Endothelial cell of umbilical vein (primary cell): Measurements from ENCODE around the gene ETS1. TPM values are rescaled to one million over a fixed set of nuclear protein-coding genes. Genes with fewer than 3 reads are reported as not detected.
A peak's percentile ranks its signal among the peaks of the same experiment; 100 is the strongest.

ENCODE experiments used
- BruUV-seq: library from RNA; stranded (reverse); fragments of 400-500 nt; replicated peaks from 2 replicates; lab custom pipeline; 2021; lab: Mats Ljungman, UMichigan
- CTCF ChIA-PET: fragments of 300-600, 350-600 bp; sonication (Branson Sonifier 250); formaldehyde crosslinking; loops from one replicate; lab custom pipeline; 2021; ENCODE audit warnings: antibody characterized with exemption, inconsistent platforms; lab: Charles Lee
- POLR2A ChIA-PET: fragments of 300-600, 350-600 bp; sonication (Branson Sonifier 250); formaldehyde crosslinking; loops from one replicate; lab custom pipeline; 2021; ENCODE audit warnings: antibody characterized with exemption, inconsistent platforms; lab: Charles Lee
- DNase-seq: peaks from one replicate; pipeline ENCODE4 v3.0.0-alpha.2; 2011; ENCODE audit warnings: low read depth, low spot score
- FAIRE-seq: peaks from 2 replicates; lab custom pipeline; 2011; peaks lifted over from hg19 to GRCh38; lab: Jason Lieb, UNC
- H2AFZ ChIP-seq: 2 replicates; pipeline ENCODE4 v1.6.0; 2012; ENCODE audit warnings: low read depth, low read length, control low read depth, inconsistent platforms
- H3K27ac ChIP-seq: 2 replicates; pipeline ENCODE4 v1.5.1; 2011; ENCODE audit warnings: low read depth, mild to moderate bottlenecking, control low read depth, low read length, moderate library complexity; ENCODE audit not compliant: insufficient read depth
- H3K27me3 ChIP-seq, 2 experiments: 2 replicates each; pipeline versions ENCODE4 v1.6.0 to v1.6.1; 2011; ENCODE audit warnings: low read length in 2 of 2, mixed read lengths in 1 of 2; ENCODE audit not compliant: control insufficient read depth in 2 of 2, insufficient read depth in 2 of 2
- H3K36me3 ChIP-seq, 2 experiments: 2 replicates in 1 of 2; 3 replicates in 1 of 2; pipeline ENCODE4 v1.5.1; 2011; ENCODE audit warnings: low read length in 2 of 2, mild to moderate bottlenecking in 1 of 2, moderate library complexity in 1 of 2; ENCODE audit not compliant: control insufficient read depth in 2 of 2, insufficient read depth in 2 of 2; ENCODE audit errors: extremely low read depth in 1 of 2
- H3K4me1 ChIP-seq: 3 replicates; pipeline ENCODE4 v1.5.1; 2011; ENCODE audit warnings: mild to moderate bottlenecking, low read length; ENCODE audit not compliant: control insufficient read depth, insufficient read depth; ENCODE audit errors: extremely low read depth
- H3K4me2 ChIP-seq: 2 replicates; pipeline ENCODE4 v1.6.1; 2011; ENCODE audit warnings: low read length, control low read depth, mixed read lengths; ENCODE audit not compliant: insufficient read depth
- H3K4me3 ChIP-seq, 3 experiments: fragments of 200-600 bp in 1 of 3; sonication (generic), shearing (Covaris generic) in 1 of 3; replicated peaks in 1 of 3; 2 replicates each; pipeline ENCODE4 v1.5.1; 2011 to 2016; ENCODE audit warnings: control low read depth in 3 of 3, low read length in 3 of 3, mild to moderate bottlenecking in 2 of 3, inconsistent platforms in 1 of 3, low read depth in 1 of 3, moderate library complexity in 1 of 3; ENCODE audit not compliant: insufficient read depth in 1 of 3
- H3K79me2 ChIP-seq: 2 replicates; pipeline ENCODE4 v1.6.0; 2012; ENCODE audit warnings: low read length, inconsistent platforms; ENCODE audit not compliant: control insufficient read depth, insufficient read depth
- H3K9ac ChIP-seq: replicated peaks from 2 replicates; pipeline ENCODE3; 2011; ENCODE audit warnings: low read length, control low read depth; ENCODE audit not compliant: insufficient read depth; ENCODE audit errors: extremely low read depth
- H3K9me1 ChIP-seq: replicated peaks from 3 replicates; pipeline ENCODE4 v1.6.0; 2011; ENCODE audit warnings: mild to moderate bottlenecking, low read length; ENCODE audit not compliant: control insufficient read depth, insufficient read depth; ENCODE audit errors: extremely low read depth
- H3K9me3 ChIP-seq: replicated peaks from 2 replicates; pipeline ENCODE4 v1.5.1; 2012; ENCODE audit warnings: low read length, inconsistent platforms; ENCODE audit not compliant: control insufficient read depth, insufficient read depth
- H4K20me1 ChIP-seq: replicated peaks from 2 replicates; pipeline ENCODE3; 2011; ENCODE audit warnings: mild to moderate bottlenecking, low read length; ENCODE audit not compliant: control insufficient read depth, insufficient read depth; ENCODE audit errors: extremely low read depth
- CTCF ChIP-seq, 2 donors: IDR thresholded peaks; 1 replicate in 1 of 2; 2 replicates in 1 of 2; pipeline ENCODE4 v1.5.1; 2011; ENCODE audit warnings: low read length in 2 of 2, mild to moderate bottlenecking in 2 of 2, moderate library complexity in 2 of 2, control low read depth in 1 of 2, inconsistent platforms in 1 of 2, low read depth in 1 of 2; ENCODE audit not compliant: insufficient read depth in 1 of 2; ENCODE audit errors: extremely low read depth in 1 of 2
- EZH2 ChIP-seq: IDR thresholded peaks from 2 replicates; pipeline ENCODE4 v1.6.1; 2012; ENCODE audit warnings: borderline replicate concordance, low read depth, mild to moderate bottlenecking, moderate library complexity, low read length, inconsistent platforms; ENCODE audit not compliant: severe bottlenecking
- FOS ChIP-seq: IDR thresholded peaks from 2 replicates; pipeline ENCODE4 v1.6.1; 2011; ENCODE audit warnings: mild to moderate bottlenecking, low read length, moderate library complexity, borderline replicate concordance; ENCODE audit not compliant: insufficient read depth
- GATA2 ChIP-seq: IDR thresholded peaks from 2 replicates; pipeline ENCODE4 v1.7.0; 2011; ENCODE audit warnings: low read depth, mild to moderate bottlenecking, moderate library complexity, mixed read lengths, low read length; ENCODE audit not compliant: insufficient read length, insufficient read depth
- JUN ChIP-seq: IDR thresholded peaks from 2 replicates; pipeline ENCODE4 v1.6.1; 2011; ENCODE audit warnings: borderline replicate concordance, low read depth; ENCODE audit not compliant: insufficient read length, insufficient read depth
- MAX ChIP-seq: IDR thresholded peaks from 2 replicates; pipeline ENCODE4 v1.6.1; 2011; ENCODE audit not compliant: insufficient read depth, insufficient read length
- MYC ChIP-seq: IDR thresholded peaks from one replicate; pipeline ENCODE4 v1.6.1; 2011; ENCODE audit warnings: mild to moderate bottlenecking, low read depth, low read length
- POLR2A ChIP-seq: IDR thresholded peaks from 2 replicates; pipeline ENCODE4 v1.6.1; 2012; ENCODE audit warnings: low read depth, mild to moderate bottlenecking, control low read depth, low read length
- POLR2AphosphoS5 ChIP-seq: IDR thresholded peaks from 2 replicates; pipeline ENCODE4 v1.6.1; 2012; ENCODE audit warnings: low read depth, mild to moderate bottlenecking, control low read depth, low read length, moderate library complexity; ENCODE audit not compliant: insufficient read depth
- dilution Hi-C: fragments of 300-500 bp; cut with MboI; formaldehyde crosslinking; loops from one replicate; pipeline ENCODE4 v1.15.0; 2019; ENCODE audit warnings: low sequenced_read_pairs; ENCODE audit not compliant: extremely low pct_ligation_motif_present
- intact Hi-C: fragments of 100-400 bp; cut with micrococcal nuclease; formaldehyde crosslinking; loops from one replicate; pipeline ENCODE4 v1.10.0; 2022
- polyA plus RNA-seq, 4 experiments: library from polyadenylated mRNA; depleted of rRNA in 3 of 4; stranded (reverse) in 3 of 4; unstranded in 1 of 4; fragments of >200 nt; gene quantifications; 2 replicates each; pipeline versions ENCODE4 v1.2.1 to v1.2.3, GENCODE V29; 2011 to 2012; ENCODE audit warnings: missing spikeins in 1 of 4
- total RNA-seq: library from RNA; stranded (reverse); gene quantifications from 2 replicates; pipeline ENCODE4 v1.2.3, GENCODE V29; 2021

The ETS1 gene
- total and polyA plus RNA-seq, 2 donors (not counting 3 experiments of a cell fraction or from before 2014, with no cell fraction given): 34.2 to 115 TPM

GRCh38 chr11:128604723-128605122 lies 17.4 kb upstream of the ETS1 start:
- H3K36me3 ChIP-seq: no peaks in the 10 kb centered on the region
- dilution Hi-C loops: no loop called here
- no TSS peak for BruUV-seq
- no peaks in the 10 kb centered on the region for H4K20me1 ChIP-seq
- H3K27ac ChIP-seq: no peak overlapping the region
- TF ChIP-seq CTCF (IDR thresholded peaks at IDR 0.05; ENCODE audit: extremely low read depth in 1 of 2, insufficient read depth in 1 of 2, low read depth in 1 of 2, low read length in 2 of 2): no peak
- TF ChIP-seq JUN: peak; percentile 54
- peaks cover 4 to 12% of the 10 kb centered on the region in 2 experiments for H3K27me3 ChIP-seq
- FAIRE-seq: peak; percentile 70
- no peak overlapping the region for H3K9ac ChIP-seq
- no peaks in the 10 kb centered on the region for H3K4me1 ChIP-seq
- no peaks in the 10 kb centered on the region for H3K9me1 ChIP-seq
- ChIA-PET POLR2A (no interaction called here), CTCF (interaction anchor here (1.3 to 3.7 kb wide), 3 partner anchors 9 to 352 kb away, joined by 3 to 12 read pairs (median 3); no protein-coding TSS in a partner anchor)
- DNase-seq: peak; percentile 83
- intact Hi-C loops: loop anchor here (1.0 to 2.0 kb wide), 3 partner anchors 9 to 82 kb away; no protein-coding TSS in a partner anchor
- no peaks in the 10 kb centered on the region for H3K79me2 ChIP-seq
- H3K4me2 ChIP-seq: no peak overlapping the region
- peak overlapping the region; percentile 35 for H2AFZ ChIP-seq
- H3K9me3 ChIP-seq: no peaks in the 10 kb centered on the region
- H3K4me3 ChIP-seq: no peak overlapping the region

- no peaks in the 10 kb centered on the region for H3K36me3 ChIP-seq
- FAIRE-seq (no peak), DNase-seq (no peak)
- H3K4me2 ChIP-seq: no peak overlapping the region
- no peaks in the 10 kb centered on the region for H4K20me1 ChIP-seq
- H3K4me3 ChIP-seq: no peak overlapping the region
- H3K79me2 ChIP-seq: no peaks in the 10 kb centered on the region
- H3K4me1 ChIP-seq: no peaks in the 10 kb centered on the region
- no peaks in the 10 kb centered on the region for H3K9me1 ChIP-seq
- H3K27ac ChIP-seq: no peak overlapping the region
- peaks cover under 1 to 12% of the 10 kb centered on the region in 2 experiments for H3K27me3 ChIP-seq
- ChIA-PET CTCF (interaction anchor here (1.3 kb wide), 1 partner anchor 49 kb away, joined by 3 read pairs; no protein-coding TSS in a partner anchor), POLR2A (no interaction called here)
- no TSS peak for BruUV-seq
- H3K9me3 ChIP-seq: no peaks in the 10 kb centered on the region
- intact Hi-C loops (loop anchor here (1.0 to 2.0 kb wide), 3 partner anchors 9 to 81 kb away; no protein-coding TSS in a partner anchor), dilution Hi-C loops (no loop called here)
- H3K9ac ChIP-seq: no peak overlapping the region
- TF ChIP-seq MAX: no peak
- no peak for TF ChIP-seq JUN
- no peak for TF ChIP-seq CTCF (IDR thresholded peaks at IDR 0.05; ENCODE audit: extremely low read depth in 1 of 2, insufficient read depth in 1 of 2, low read depth in 1 of 2, low read length in 2 of 2)
- no peak for TF ChIP-seq MYC
- no peak for TF ChIP-seq POLR2AphosphoS5
- TF ChIP-seq FOS: no peak
- no peak for TF ChIP-seq GATA2
- TF ChIP-seq POLR2A: no peak
- no peak for TF ChIP-seq EZH2
- H2AFZ ChIP-seq: no peak overlapping the region
These were observed 16.5 kb upstream of the ETS1 start for GRCh38 chr11:128603752-128604414.
